HepG2 (cell line): ENCODE data around the gene TTC38. TPM values are rescaled to one million over a fixed set of nuclear protein-coding genes. Genes with fewer than 3 reads are reported as not detected.

ENCODE experiments used
- ATF7-NPFF ChIP-seq: sonication (generic); formaldehyde crosslinking; IDR thresholded peaks from 2 replicates; pipeline ENCODE4 v1.8.1; 2023; ENCODE audit warnings: mild to moderate bottlenecking, low read depth, missing genetic modification reagents, moderate library complexity
- BRCA1 ChIP-seq: sonication (generic); formaldehyde crosslinking; IDR thresholded peaks from 2 replicates; pipeline ENCODE4 v1.4.0; 2020; ENCODE audit warnings: missing genetic modification reagents
- FOSL2 ChIP-seq: sonication (generic); formaldehyde crosslinking; IDR thresholded peaks from 2 replicates; pipeline ENCODE4 v1.4.0; 2020; ENCODE audit warnings: missing genetic modification reagents
- MXD1 ChIP-seq: sonication (generic); formaldehyde crosslinking; IDR thresholded peaks from 2 replicates; pipeline ENCODE4 v1.4.0; 2020; ENCODE audit warnings: mild to moderate bottlenecking, missing genetic modification reagents
- NAIF1 ChIP-seq: sonication (generic); formaldehyde crosslinking; IDR thresholded peaks from 2 replicates; pipeline ENCODE4 v1.5.0; 2020; ENCODE audit warnings: mild to moderate bottlenecking, missing genetic modification reagents, borderline replicate concordance
- NFRKB ChIP-seq: fragments of 450-650 bp; IDR thresholded peaks from 2 replicates; pipeline ENCODE4 v1.6.1; 2017
- PAX8 ChIP-seq: sonication (generic); formaldehyde crosslinking; IDR thresholded peaks from 2 replicates; pipeline ENCODE4 v1.8.0; 2022; ENCODE audit warnings: mild to moderate bottlenecking, missing genetic modification reagents, borderline replicate concordance
- PCBP1 ChIP-seq: fragments of 200-400 bp; formaldehyde crosslinking; IDR thresholded peaks from 2 replicates; pipeline ENCODE4 v1.6.1; 2017; ENCODE audit warnings: mild to moderate bottlenecking, low read depth, low read length, borderline replicate concordance
- PREB ChIP-seq: sonication (generic); formaldehyde crosslinking; IDR thresholded peaks from 2 replicates; pipeline ENCODE4 v1.4.0; 2020; ENCODE audit warnings: missing genetic modification reagents
- REPIN1 ChIP-seq: sonication (generic); formaldehyde crosslinking; IDR thresholded peaks from 2 replicates; pipeline ENCODE4 v1.8.0; 2022; ENCODE audit warnings: missing genetic modification reagents, low read depth, mild to moderate bottlenecking, borderline replicate concordance
- RFXANK ChIP-seq: IDR thresholded peaks from 2 replicates; pipeline ENCODE4 v1.6.1; 2016
- SALL2 ChIP-seq: sonication (generic); formaldehyde crosslinking; IDR thresholded peaks from 2 replicates; pipeline ENCODE4 v1.8.1; 2023; ENCODE audit warnings: mild to moderate bottlenecking, missing genetic modification reagents, inconsistent platforms
- TFAP4 ChIP-seq: sonication (generic); IDR thresholded peaks from 2 replicates; pipeline ENCODE4 v1.6.1; 2016; ENCODE audit warnings: low read depth, borderline replicate concordance
- ZMYM3 ChIP-seq: sonication (generic); formaldehyde crosslinking; IDR thresholded peaks from 2 replicates; pipeline ENCODE4 v1.5.1; 2020; ENCODE audit warnings: mild to moderate bottlenecking, missing genetic modification reagents
- ZNF329 ChIP-seq: sonication (generic); formaldehyde crosslinking; IDR thresholded peaks from 2 replicates; pipeline ENCODE4 v1.9.0; 2021; ENCODE audit warnings: low read depth, mild to moderate bottlenecking, missing genetic modification reagents
- ZNF367 ChIP-seq: sonication (generic); formaldehyde crosslinking; IDR thresholded peaks from 2 replicates; pipeline ENCODE4 v1.4.0; 2020; ENCODE audit warnings: missing genetic modification reagents, borderline replicate concordance
- ZNF44 ChIP-seq: sonication (generic); formaldehyde crosslinking; IDR thresholded peaks from 2 replicates; pipeline ENCODE4 v1.5.1; 2020; ENCODE audit warnings: mild to moderate bottlenecking, missing genetic modification reagents
- ZNF446 ChIP-seq: sonication (generic); formaldehyde crosslinking; IDR thresholded peaks from 2 replicates; pipeline ENCODE4 v1.5.0; 2020; ENCODE audit warnings: mild to moderate bottlenecking, missing genetic modification reagents
- ZNF513 ChIP-seq: sonication (generic); formaldehyde crosslinking; conservative IDR thresholded peaks from 2 replicates; pipeline ENCODE4 v1.5.0; 2020; ENCODE audit warnings: missing genetic modification reagents
- ZNF567 ChIP-seq: sonication (generic); formaldehyde crosslinking; IDR thresholded peaks from 2 replicates; pipeline ENCODE4 v1.8.1; 2023; ENCODE audit warnings: mild to moderate bottlenecking, missing genetic modification reagents, borderline replicate concordance
- ZNF619 ChIP-seq: sonication (generic); formaldehyde crosslinking; IDR thresholded peaks from 2 replicates; pipeline ENCODE4 v1.4.0; 2020; ENCODE audit warnings: mild to moderate bottlenecking, missing genetic modification reagents
- ZNF776 ChIP-seq: sonication (generic); formaldehyde crosslinking; IDR thresholded peaks from 2 replicates; pipeline ENCODE4 v1.4.0; 2020; ENCODE audit warnings: mild to moderate bottlenecking, missing genetic modification reagents
- polyA plus RNA-seq, 8 experiments: library from polyadenylated mRNA; depleted of rRNA in 3 of 8; stranded (reverse) in 7 of 8; unstranded in 1 of 8; fragments of >200 nt; fragmentation: Illumina TruSeq in 4 of 8; extraction: Trizol in 4 of 8; gene quantifications; 2 replicates each; pipeline versions ENCODE4 v1.2.1 to v1.2.3, GENCODE V29; 2011 to 2016; ENCODE audit warnings: low read depth in 4 of 8, missing spikeins in 1 of 8, mixed read lengths in 1 of 8; ENCODE audit not compliant: insufficient read depth in 1 of 8
- total RNA-seq, 5 experiments: library from RNA; depleted of rRNA; stranded (reverse); fragments of >200 nt; fragmentation: Illumina TruSeq; extraction: Trizol; gene quantifications; 2 replicates each; pipeline ENCODE4 v1.2.3, GENCODE V29; 2016; ENCODE audit warnings: low read depth in 1 of 5
- TF ChIP-seq, protein P1 (sequence below): sonication (generic); formaldehyde crosslinking; IDR thresholded peaks from 2 replicates; pipeline ENCODE4 v1.5.1; 2020; ENCODE audit warnings: missing genetic modification reagents, mild to moderate bottlenecking, borderline replicate concordance

TTC38 gene
- total and polyA plus RNA-seq, 2 of the 13 experiments (the other 11 are each of a cell fraction or from before 2014, with no cell fraction given) = 101 to 105 TPM

GRCh38 chr22:46335201-46336118 lies 67.7 kb downstream of the TTC38 start, which contains the start of gene TRMU (continued):
- TF ChIP-seq, protein P1, sequence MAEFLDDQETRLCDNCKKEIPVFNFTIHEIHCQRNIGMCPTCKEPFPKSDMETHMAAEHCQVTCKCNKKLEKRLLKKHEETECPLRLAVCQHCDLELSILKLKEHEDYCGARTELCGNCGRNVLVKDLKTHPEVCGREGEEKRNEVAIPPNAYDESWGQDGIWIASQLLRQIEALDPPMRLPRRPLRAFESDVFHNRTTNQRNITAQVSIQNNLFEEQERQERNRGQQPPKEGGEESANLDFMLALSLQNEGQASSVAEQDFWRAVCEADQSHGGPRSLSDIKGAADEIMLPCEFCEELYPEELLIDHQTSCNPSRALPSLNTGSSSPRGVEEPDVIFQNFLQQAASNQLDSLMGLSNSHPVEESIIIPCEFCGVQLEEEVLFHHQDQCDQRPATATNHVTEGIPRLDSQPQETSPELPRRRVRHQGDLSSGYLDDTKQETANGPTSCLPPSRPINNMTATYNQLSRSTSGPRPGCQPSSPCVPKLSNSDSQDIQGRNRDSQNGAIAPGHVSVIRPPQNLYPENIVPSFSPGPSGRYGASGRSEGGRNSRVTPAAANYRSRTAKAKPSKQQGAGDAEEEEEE (CRISPR knock-in tag) = no peak
- TF ChIP-seq TFAP4 (peak; percentile 90; the same call in 1 of the 2 replicates), NAIF1 (CRISPR knock-in tag) (peak; percentile 57; the same call in 1 of the 2 replicates), PCBP1 (0 out of 2 replicates have a peak, but pooled peaks have one; percentile 16), SALL2 (CRISPR knock-in tag) (peak; percentile 97), ZNF619 (peak; percentile 37; the same call in 1 of the 2 replicates), REPIN1 (peak; percentile 82), RFXANK (CRISPR knock-in tag) (peak; percentile 42; the same call in 1 of the 2 replicates), MXD1 (CRISPR knock-in tag) (peak; percentile 91), ZNF367 (CRISPR knock-in tag) (0 out of 2 replicates have a peak, but pooled peaks have one; percentile 64), ZNF446 (CRISPR knock-in tag) (peak; percentile 97), ZNF776 (peak; percentile 90; the same call in 1 of the 2 replicates), ZNF329 (CRISPR knock-in tag) (no peak), BRCA1 (CRISPR knock-in tag) (peak; percentile 98), ATF7-NPFF (CRISPR knock-in tag) (peak; percentile 89), ZMYM3 (CRISPR knock-in tag) (no peak), ZNF513 (CRISPR knock-in tag) (peak; percentile 81; the same call in 1 of the 2 replicates), NFRKB (no peak), PREB (CRISPR knock-in tag) (peak; percentile 81), PAX8 (peak; percentile 74; the same call in 1 of the 2 replicates), ZNF567 (no peak), FOSL2 (peak; percentile 46), ZNF44 (peak; percentile 37; the same call in 1 of the 2 replicates)
